ENCODE data around the gene PRKD2. TPM values are rescaled to one million over a fixed set of nuclear protein-coding genes. Genes with fewer than 3 reads are reported as not detected.
A peak's percentile ranks its signal among the peaks of the same experiment; 100 is the strongest.

The PRKD2 gene
- total and polyA plus RNA-seq, 2 of the 8 experiments (the other 6 are each of a cell fraction or from before 2014, with no cell fraction given) = 24.4 to 63.8 TPM

DNA sequence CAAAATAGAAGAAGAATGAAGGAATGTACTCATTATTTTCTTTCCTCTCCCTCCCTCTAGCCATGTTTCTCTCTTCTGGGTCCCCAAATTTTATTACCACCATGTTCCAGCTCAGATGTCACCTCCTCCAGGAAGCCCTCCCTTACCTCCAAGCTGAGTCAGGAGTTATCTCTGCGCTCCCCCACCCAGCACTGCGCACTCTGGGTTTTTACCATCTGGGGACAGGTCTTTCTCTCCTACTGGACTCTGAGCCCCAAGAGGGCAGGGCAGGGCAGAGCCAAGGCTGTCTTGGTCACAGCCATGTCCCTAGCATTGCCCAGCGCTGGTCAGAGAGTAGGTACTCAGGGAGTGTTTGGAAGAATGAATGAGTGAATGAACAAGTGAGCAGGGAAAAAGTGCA lies 83.8 kb downstream of the PRKD2 start:
- ChIA-PET POLR2A (ENCODE audit: partially characterized antibody) (interaction anchor here (0.9 to 1.4 kb wide), 5 partner anchors 17 to 71 kb away, joined by 3 to 4 read pairs (median 4); no protein-coding TSS in a partner anchor), CTCF (ENCODE audit: partially characterized antibody) (interaction anchor here (0.6 to 15.3 kb wide), 6 partner anchors 8 to 933 kb away, joined by 3 to 309 read pairs (median 3); partner anchors contain the start of genes DACT3 and PTGIR)
- Histone ChIP-seq H2BK15ac (ENCODE audit: low read length) (no peak overlapping the region), H3K4me3 (ENCODE audit: extremely low read depth in 1 of 4, insufficient read depth in 2 of 4, low read depth in 3 of 4, low read length in 4 of 4) (no peak overlapping the region), H2AFZ (ENCODE audit: low read length) (no peak overlapping the region), H4K8ac (ENCODE audit: extremely low read depth, insufficient read depth, low read length) (no peak overlapping the region), H4K91ac (replicated peaks; ENCODE audit: insufficient read length, low read length) (no peak overlapping the region), H4K20me1 (replicated peaks in 1 of 2; ENCODE audit: control insufficient read depth in 1 of 2, insufficient read depth in 2 of 2, low read length in 2 of 2) (peaks cover 0 to 8% of the 10 kb centered on the region in 2 experiments), H3K36me3 (ENCODE audit: control insufficient read depth in 2 of 4, insufficient read depth in 4 of 4, low read length in 3 of 4) (no peaks in the 10 kb centered on the region), H3K79me2 (ENCODE audit: control insufficient read depth in 1 of 2, insufficient read depth in 2 of 2, low read length in 2 of 2) (no peaks in the 10 kb centered on the region), H3K56ac (replicated peaks; ENCODE audit: insufficient read length, low read depth, low read length) (no peak overlapping the region), H2BK12ac (ENCODE audit: low read depth, low read length) (0 out of 2 replicates have a peak overlapping the region, but pooled peaks have one; percentile 60), H4K5ac (ENCODE audit: insufficient read length, low read depth, low read length) (no peak overlapping the region), H3K23ac (ENCODE audit: insufficient read length) (no peak overlapping the region), H3K79me1 (ENCODE audit: low read depth, low read length) (no peaks in the 10 kb centered on the region; the same call in 1 of the 2 replicates), H3K4ac (replicated peaks; ENCODE audit: insufficient read length, low read depth, low read length) (no peak overlapping the region), H3K4me2 (ENCODE audit: insufficient read depth in 1 of 2, low read depth in 2 of 2, low read length in 2 of 2) (no peak overlapping the region; a peak in 1 of 4 replicates), H3K9ac (replicated peaks in 1 of 4; ENCODE audit: extremely low read depth in 1 of 4, low read depth in 3 of 4, low read length in 3 of 4) (no peak overlapping the region; a peak in 1 of 7 replicates), H3K27me3 (replicated peaks in 1 of 4; ENCODE audit: control insufficient read depth in 3 of 4, extremely low read depth in 1 of 4, insufficient read depth in 3 of 4, low read length in 3 of 4) (peaks cover 5 to 46% (median 39%) of the 10 kb centered on the region in 4 experiments), H3K14ac (ENCODE audit: insufficient read length) (no peak overlapping the region), H3K27ac (ENCODE audit: low read depth, low read length) (no peak overlapping the region), H3K23me2 (ENCODE audit: low read depth, low read length) (peaks cover 17% of the 10 kb centered on the region; the same call in 1 of the 2 replicates), H3K4me1 (replicated peaks in 1 of 4; ENCODE audit: control insufficient read depth in 3 of 4, insufficient read depth in 4 of 4, low read length in 3 of 4) (peaks cover 0 to 20% (median 14%) of the 10 kb centered on the region in 4 experiments; a peak in 6 of 7 replicates), H3K9me3 (ENCODE audit: insufficient read depth in 2 of 2, low read depth in 1 of 2, low read length in 1 of 2) (no peaks in the 10 kb centered on the region), H2BK120ac (replicated peaks; ENCODE audit: low read depth, low read length) (no peak overlapping the region), H2AK5ac (ENCODE audit: low read depth, low read length) (no peak overlapping the region), H3K18ac (ENCODE audit: extremely low read depth, low read length) (no peak overlapping the region), H2BK20ac (ENCODE audit: low read length) (no peak overlapping the region), H2BK5ac (ENCODE audit: low read depth, low read length) (no peak overlapping the region)
- FAIRE-seq (no peak), DNase-seq (ENCODE audit: low read depth in 1 of 2, low spot score in 2 of 2) (no peak)
- WGBS, 2 experiments (ENCODE audit: extremely low coverage in 1 of 2, insufficient coverage in 1 of 2, insufficient read length in 1 of 2, insufficient replicate concordance in 2 of 2, low coverage in 1 of 2, low lambda C conversion rate in 2 of 2, missing lambda C conversion rate in 1 of 2) = 93% methylated on average over 3 of the region's 3 CpGs; no CpG with 5 or more reads in 1 of the 2 experiments
- TF ChIP-seq, protein P1, sequence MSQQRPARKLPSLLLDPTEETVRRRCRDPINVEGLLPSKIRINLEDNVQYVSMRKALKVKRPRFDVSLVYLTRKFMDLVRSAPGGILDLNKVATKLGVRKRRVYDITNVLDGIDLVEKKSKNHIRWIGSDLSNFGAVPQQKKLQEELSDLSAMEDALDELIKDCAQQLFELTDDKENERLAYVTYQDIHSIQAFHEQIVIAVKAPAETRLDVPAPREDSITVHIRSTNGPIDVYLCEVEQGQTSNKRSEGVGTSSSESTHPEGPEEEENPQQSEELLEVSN (IDR thresholded peaks at IDR 0.05) = no peak
- TF ChIP-seq CREB1 (IDR thresholded peaks at IDR 0.05) (no peak), POLR2AphosphoS5 (IDR thresholded peaks at IDR 0.05; ENCODE audit: low read depth, low read length) (no peak), SP1 (IDR thresholded peaks at IDR 0.05; ENCODE audit: low read depth, low read length) (no peak), CBX8 (IDR thresholded peaks at IDR 0.05; ENCODE audit: borderline replicate concordance, low read depth, low read length) (no peak)

Measured in H1 (cell line).